ENCODE measurements around the gene MYPN. TPM values are rescaled to one million over a fixed set of nuclear protein-coding genes. Genes with fewer than 3 reads are reported as not detected.

Gene MYPN
- total and polyA plus RNA-seq, 2 experiments from 2014 or later = not detected

DNA sequence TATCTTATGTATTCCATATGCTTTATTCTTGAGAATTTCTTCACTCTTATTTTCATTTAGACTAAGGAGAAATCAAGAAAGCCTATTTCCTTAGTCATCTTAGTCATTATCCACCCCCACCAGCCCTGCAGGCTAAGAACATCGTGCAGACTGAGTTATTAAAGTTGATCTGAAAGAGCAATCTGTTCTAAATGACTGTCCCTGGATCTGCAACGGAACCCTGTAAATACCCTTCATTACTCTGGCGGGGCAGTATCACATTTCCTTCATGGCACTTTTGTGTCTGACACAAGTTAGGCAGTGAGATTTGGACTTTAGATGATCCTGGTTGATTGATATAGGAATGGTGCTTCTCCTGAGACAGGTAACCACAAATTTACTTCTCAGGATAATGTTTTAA, 3.5 kb upstream of the MYPN start (continued):
- TF ChIP-seq, protein P1, sequence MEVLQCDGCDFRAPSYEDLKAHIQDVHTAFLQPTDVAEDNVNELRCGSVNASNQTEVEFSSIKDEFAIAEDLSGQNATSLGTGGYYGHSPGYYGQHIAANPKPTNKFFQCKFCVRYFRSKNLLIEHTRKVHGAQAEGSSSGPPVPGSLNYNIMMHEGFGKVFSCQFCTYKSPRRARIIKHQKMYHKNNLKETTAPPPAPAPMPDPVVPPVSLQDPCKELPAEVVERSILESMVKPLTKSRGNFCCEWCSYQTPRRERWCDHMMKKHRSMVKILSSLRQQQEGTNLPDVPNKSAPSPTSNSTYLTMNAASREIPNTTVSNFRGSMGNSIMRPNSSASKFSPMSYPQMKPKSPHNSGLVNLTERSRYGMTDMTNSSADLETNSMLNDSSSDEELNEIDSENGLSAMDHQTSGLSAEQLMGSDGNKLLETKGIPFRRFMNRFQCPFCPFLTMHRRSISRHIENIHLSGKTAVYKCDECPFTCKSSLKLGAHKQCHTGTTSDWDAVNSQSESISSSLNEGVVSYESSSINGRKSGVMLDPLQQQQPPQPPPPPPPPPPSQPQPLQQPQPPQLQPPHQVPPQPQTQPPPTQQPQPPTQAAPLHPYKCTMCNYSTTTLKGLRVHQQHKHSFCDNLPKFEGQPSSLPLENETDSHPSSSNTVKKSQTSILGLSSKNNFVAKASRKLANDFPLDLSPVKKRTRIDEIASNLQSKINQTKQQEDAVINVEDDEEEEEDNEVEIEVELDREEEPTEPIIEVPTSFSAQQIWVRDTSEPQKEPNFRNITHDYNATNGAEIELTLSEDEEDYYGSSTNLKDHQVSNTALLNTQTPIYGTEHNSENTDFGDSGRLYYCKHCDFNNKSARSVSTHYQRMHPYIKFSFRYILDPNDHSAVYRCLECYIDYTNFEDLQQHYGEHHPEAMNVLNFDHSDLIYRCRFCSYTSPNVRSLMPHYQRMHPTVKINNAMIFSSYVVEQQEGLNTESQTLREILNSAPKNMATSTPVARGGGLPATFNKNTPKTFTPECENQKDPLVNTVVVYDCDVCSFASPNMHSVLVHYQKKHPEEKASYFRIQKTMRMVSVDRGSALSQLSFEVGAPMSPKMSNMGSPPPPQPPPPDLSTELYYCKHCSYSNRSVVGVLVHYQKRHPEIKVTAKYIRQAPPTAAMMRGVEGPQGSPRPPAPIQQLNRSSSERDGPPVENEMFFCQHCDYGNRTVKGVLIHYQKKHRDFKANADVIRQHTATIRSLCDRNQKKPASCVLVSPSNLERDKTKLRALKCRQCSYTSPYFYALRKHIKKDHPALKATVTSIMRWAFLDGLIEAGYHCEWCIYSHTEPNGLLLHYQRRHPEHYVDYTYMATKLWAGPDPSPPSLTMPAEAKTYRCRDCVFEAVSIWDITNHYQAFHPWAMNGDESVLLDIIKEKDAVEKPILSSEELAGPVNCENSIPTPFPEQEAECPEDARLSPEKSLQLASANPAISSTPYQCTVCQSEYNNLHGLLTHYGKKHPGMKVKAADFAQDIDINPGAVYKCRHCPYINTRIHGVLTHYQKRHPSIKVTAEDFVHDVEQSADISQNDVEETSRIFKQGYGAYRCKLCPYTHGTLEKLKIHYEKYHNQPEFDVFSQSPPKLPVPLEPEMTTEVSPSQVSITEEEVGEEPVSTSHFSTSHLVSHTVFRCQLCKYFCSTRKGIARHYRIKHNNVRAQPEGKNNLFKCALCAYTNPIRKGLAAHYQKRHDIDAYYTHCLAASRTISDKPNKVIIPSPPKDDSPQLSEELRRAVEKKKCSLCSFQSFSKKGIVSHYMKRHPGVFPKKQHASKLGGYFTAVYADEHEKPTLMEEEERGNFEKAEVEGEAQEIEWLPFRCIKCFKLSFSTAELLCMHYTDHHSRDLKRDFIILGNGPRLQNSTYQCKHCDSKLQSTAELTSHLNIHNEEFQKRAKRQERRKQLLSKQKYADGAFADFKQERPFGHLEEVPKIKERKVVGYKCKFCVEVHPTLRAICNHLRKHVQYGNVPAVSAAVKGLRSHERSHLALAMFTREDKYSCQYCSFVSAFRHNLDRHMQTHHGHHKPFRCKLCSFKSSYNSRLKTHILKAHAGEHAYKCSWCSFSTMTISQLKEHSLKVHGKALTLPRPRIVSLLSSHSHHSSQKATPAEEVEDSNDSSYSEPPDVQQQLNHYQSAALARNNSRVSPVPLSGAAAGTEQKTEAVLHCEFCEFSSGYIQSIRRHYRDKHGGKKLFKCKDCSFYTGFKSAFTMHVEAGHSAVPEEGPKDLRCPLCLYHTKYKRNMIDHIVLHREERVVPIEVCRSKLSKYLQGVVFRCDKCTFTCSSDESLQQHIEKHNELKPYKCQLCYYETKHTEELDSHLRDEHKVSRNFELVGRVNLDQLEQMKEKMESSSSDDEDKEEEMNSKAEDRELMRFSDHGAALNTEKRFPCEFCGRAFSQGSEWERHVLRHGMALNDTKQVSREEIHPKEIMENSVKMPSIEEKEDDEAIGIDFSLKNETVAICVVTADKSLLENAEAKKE (CRISPR knock-in tag; IDR thresholded peaks at IDR 0.05) = no peak
- TF ChIP-seq JUNB (IDR thresholded peaks at IDR 0.05; ENCODE audit: unreplicated experiment) (no peak), EZH2phosphoT487 (IDR thresholded peaks at IDR 0.05; ENCODE audit: unreplicated experiment) (no peak), ZNF331 (CRISPR knock-in tag; IDR thresholded peaks at IDR 0.05; ENCODE audit: low read depth) (no peak), CREB1 (CRISPR knock-in tag; IDR thresholded peaks at IDR 0.05; ENCODE audit: low read depth) (no peak)

DNA sequence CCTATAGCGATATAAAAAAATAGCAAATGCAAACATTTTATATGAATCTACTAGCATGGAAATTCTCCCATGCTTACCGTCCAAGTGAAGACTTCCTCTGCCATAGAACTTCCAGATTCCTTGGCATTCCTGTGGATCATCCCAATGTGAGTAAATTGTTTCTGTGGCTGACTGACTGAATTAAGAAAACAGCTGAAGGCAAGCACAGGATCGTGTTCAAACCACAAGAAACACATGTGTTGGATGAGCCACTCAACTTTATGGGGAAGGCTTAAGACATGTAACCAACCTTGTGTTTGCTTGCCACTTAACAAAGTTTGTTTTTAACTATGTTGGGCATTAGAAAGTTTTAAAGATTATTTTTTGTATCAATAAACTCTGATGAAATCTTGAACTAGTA, 2.6 kb upstream of the MYPN start:
- Histone ChIP-seq H3K4me2 (no peak overlapping the region), H3K27ac (ENCODE audit: low read depth) (no peak overlapping the region), H2AFZ (0 out of 2 replicates have a peak overlapping the region, but pooled peaks have one; percentile 11), H3K36me3 (ENCODE audit: insufficient read depth) (no peaks in the 10 kb centered on the region), H3F3A (replicated peaks; ENCODE audit: low read depth) (no peaks in the 10 kb centered on the region), H3K79me2 (replicated peaks; ENCODE audit: insufficient read depth) (no peaks in the 10 kb centered on the region), H3K4me3 (no peak overlapping the region), H3K4me1 (ENCODE audit: insufficient read depth) (no peaks in the 10 kb centered on the region), H4K20me1 (replicated peaks; ENCODE audit: insufficient read depth) (no peaks in the 10 kb centered on the region), H3K9me2 (ENCODE audit: insufficient read depth) (no peaks in the 10 kb centered on the region), H3K27me3 (ENCODE audit: insufficient read depth) (no peaks in the 10 kb centered on the region)
- H3K27ac Mint-ChIP-seq = no peak overlapping the region
- no peaks in the 10 kb centered on the region for H3K9me3 Mint-ChIP-seq
- no peaks in the 10 kb centered on the region for H3K27me3 Mint-ChIP-seq (ENCODE audit: insufficient read depth, low read depth, poor library complexity)
- no peak overlapping the region for H3K4me3 Mint-ChIP-seq
- no peak for ATAC-seq
- 0 out of 3 replicates have a peak, but pooled peaks cover under 1% of the 10 kb centered on the region for H3K4me1 Mint-ChIP-seq
- no peak for DNase-seq (ENCODE audit: low spot score)
- H3K36me3 Mint-ChIP-seq (ENCODE audit: low read depth) = no peaks in the 10 kb centered on the region
- TF ChIP-seq NANOG (IDR thresholded peaks at IDR 0.05; ENCODE audit: borderline replicate concordance) = no peak
- TF ChIP-seq, protein P2, sequence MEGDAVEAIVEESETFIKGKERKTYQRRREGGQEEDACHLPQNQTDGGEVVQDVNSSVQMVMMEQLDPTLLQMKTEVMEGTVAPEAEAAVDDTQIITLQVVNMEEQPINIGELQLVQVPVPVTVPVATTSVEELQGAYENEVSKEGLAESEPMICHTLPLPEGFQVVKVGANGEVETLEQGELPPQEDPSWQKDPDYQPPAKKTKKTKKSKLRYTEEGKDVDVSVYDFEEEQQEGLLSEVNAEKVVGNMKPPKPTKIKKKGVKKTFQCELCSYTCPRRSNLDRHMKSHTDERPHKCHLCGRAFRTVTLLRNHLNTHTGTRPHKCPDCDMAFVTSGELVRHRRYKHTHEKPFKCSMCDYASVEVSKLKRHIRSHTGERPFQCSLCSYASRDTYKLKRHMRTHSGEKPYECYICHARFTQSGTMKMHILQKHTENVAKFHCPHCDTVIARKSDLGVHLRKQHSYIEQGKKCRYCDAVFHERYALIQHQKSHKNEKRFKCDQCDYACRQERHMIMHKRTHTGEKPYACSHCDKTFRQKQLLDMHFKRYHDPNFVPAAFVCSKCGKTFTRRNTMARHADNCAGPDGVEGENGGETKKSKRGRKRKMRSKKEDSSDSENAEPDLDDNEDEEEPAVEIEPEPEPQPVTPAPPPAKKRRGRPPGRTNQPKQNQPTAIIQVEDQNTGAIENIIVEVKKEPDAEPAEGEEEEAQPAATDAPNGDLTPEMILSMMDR (conservative IDR thresholded peaks at IDR 0.05; ENCODE audit: low read depth in 2 of 2) = no peak
- TF ChIP-seq, protein P3, sequence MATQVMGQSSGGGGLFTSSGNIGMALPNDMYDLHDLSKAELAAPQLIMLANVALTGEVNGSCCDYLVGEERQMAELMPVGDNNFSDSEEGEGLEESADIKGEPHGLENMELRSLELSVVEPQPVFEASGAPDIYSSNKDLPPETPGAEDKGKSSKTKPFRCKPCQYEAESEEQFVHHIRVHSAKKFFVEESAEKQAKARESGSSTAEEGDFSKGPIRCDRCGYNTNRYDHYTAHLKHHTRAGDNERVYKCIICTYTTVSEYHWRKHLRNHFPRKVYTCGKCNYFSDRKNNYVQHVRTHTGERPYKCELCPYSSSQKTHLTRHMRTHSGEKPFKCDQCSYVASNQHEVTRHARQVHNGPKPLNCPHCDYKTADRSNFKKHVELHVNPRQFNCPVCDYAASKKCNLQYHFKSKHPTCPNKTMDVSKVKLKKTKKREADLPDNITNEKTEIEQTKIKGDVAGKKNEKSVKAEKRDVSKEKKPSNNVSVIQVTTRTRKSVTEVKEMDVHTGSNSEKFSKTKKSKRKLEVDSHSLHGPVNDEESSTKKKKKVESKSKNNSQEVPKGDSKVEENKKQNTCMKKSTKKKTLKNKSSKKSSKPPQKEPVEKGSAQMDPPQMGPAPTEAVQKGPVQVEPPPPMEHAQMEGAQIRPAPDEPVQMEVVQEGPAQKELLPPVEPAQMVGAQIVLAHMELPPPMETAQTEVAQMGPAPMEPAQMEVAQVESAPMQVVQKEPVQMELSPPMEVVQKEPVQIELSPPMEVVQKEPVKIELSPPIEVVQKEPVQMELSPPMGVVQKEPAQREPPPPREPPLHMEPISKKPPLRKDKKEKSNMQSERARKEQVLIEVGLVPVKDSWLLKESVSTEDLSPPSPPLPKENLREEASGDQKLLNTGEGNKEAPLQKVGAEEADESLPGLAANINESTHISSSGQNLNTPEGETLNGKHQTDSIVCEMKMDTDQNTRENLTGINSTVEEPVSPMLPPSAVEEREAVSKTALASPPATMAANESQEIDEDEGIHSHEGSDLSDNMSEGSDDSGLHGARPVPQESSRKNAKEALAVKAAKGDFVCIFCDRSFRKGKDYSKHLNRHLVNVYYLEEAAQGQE (IDR thresholded peaks at IDR 0.05; ENCODE audit: unreplicated experiment) = no peak
